GM23338 (cell line): ENCODE data around the gene ZDHHC18.

Experiments
- POLR2AphosphoS5 ChIP-seq: IDR thresholded peaks from 2 replicates; pipeline ENCODE4 v1.6.1; 2016; ENCODE audit warnings: antibody characterized with exemption, low read depth
- REST ChIP-seq: IDR thresholded peaks from one replicate; pipeline ENCODE4 v1.6.1; 2018; ENCODE audit warnings: antibody characterized with exemption; ENCODE audit not compliant: unreplicated experiment
- TF ChIP-seq, protein P1 (sequence below), 2 experiments: fragments of 200-600 bp in 1 of 2; sonication (generic) in 1 of 2; conservative IDR thresholded peaks; 2 replicates each; pipeline versions ENCODE4 v1.5.1 to v1.6.1; 2016 to 2017; ENCODE audit warnings: antibody characterized with exemption in 2 of 2, low read depth in 2 of 2, mild to moderate bottlenecking in 2 of 2, moderate library complexity in 1 of 2

GRCh38 chr1:26858160-26858559 lies 31.7 kb downstream of the ZDHHC18 start:
- TF ChIP-seq POLR2AphosphoS5 (no peak), REST (no peak)
- TF ChIP-seq, protein P1, sequence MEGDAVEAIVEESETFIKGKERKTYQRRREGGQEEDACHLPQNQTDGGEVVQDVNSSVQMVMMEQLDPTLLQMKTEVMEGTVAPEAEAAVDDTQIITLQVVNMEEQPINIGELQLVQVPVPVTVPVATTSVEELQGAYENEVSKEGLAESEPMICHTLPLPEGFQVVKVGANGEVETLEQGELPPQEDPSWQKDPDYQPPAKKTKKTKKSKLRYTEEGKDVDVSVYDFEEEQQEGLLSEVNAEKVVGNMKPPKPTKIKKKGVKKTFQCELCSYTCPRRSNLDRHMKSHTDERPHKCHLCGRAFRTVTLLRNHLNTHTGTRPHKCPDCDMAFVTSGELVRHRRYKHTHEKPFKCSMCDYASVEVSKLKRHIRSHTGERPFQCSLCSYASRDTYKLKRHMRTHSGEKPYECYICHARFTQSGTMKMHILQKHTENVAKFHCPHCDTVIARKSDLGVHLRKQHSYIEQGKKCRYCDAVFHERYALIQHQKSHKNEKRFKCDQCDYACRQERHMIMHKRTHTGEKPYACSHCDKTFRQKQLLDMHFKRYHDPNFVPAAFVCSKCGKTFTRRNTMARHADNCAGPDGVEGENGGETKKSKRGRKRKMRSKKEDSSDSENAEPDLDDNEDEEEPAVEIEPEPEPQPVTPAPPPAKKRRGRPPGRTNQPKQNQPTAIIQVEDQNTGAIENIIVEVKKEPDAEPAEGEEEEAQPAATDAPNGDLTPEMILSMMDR (conservative IDR thresholded peaks at IDR 0.05; ENCODE audit: low read depth in 2 of 2) = no peak
